OCI-LY7 (cell line): Measurements from ENCODE around the gene C1QTNF9. TPM values are rescaled to one million over a fixed set of nuclear protein-coding genes. Genes with fewer than 3 reads are reported as not detected.
"Not testable (repeated sequence)": the region's sequence is repeated elsewhere in the genome, so short reads cannot be mapped to it uniquely, and the experiment has no call there.

Experiments used
- BruUV-seq: library from RNA; stranded (reverse); fragments of 400-500 nt; replicated peaks from 2 replicates; lab custom pipeline; 2021; lab: Mats Ljungman, UMichigan
- CTCF ChIA-PET: fragments of 300-600 bp; sonication (Branson Sonifier 250); formaldehyde crosslinking; loops from one replicate; lab custom pipeline; 2022; ENCODE audit warnings: antibody characterized with exemption; ENCODE audit not compliant: unreplicated experiment; lab: Charles Lee
- POLR2A ChIA-PET: fragments of 300-600 bp; sonication (Branson Sonifier 250); formaldehyde crosslinking; loops from one replicate; lab custom pipeline; 2022; ENCODE audit warnings: antibody characterized with exemption; lab: Charles Lee
- DNase-seq: peaks from one replicate; pipeline ENCODE4 v3.0.0-alpha.2; 2015; ENCODE audit warnings: low spot score
- H2AFZ ChIP-seq: fragments of 200-600 bp; sonication (generic), shearing (Covaris generic); 2 replicates; pipeline ENCODE4 v1.6.1; 2014; ENCODE audit warnings: mild to moderate bottlenecking, antibody characterized with exemption, low read length, moderate library complexity
- H3K27ac ChIP-seq: fragments of 200-600 bp; sonication (generic); 2 replicates; pipeline ENCODE4 v1.5.1; 2014; ENCODE audit warnings: mixed run types, low read depth, mild to moderate bottlenecking, moderate library complexity, low read length, inconsistent platforms; ENCODE audit not compliant: poor library complexity, severe bottlenecking
- H3K36me3 ChIP-seq: fragments of 200-600 bp; sonication (generic); 2 replicates; pipeline ENCODE4 v1.6.1; 2014; ENCODE audit warnings: mild to moderate bottlenecking, antibody characterized with exemption, low read length, moderate library complexity, mixed read lengths; ENCODE audit not compliant: insufficient read depth
- H3K4me1 ChIP-seq: fragments of 200-600 bp; sonication (generic); 2 replicates; pipeline ENCODE4 v1.5.1; 2014; ENCODE audit warnings: mild to moderate bottlenecking, low read length; ENCODE audit not compliant: insufficient read depth, poor library complexity, severe bottlenecking
- H3K4me2 ChIP-seq: fragments of 200-600 bp; sonication (generic); 2 replicates; pipeline ENCODE4 v1.6.1; 2014; ENCODE audit warnings: mild to moderate bottlenecking, low read length
- H3K4me3 ChIP-seq: fragments of 200-600 bp; sonication (generic); 2 replicates; pipeline ENCODE4 v1.5.1; 2014; ENCODE audit warnings: mild to moderate bottlenecking, low read depth, low read length; ENCODE audit not compliant: poor library complexity, severe bottlenecking
- H3K79me2 ChIP-seq: fragments of 200-600 bp; sonication (generic); 2 replicates; pipeline ENCODE4 v1.6.1; 2016; ENCODE audit warnings: low read depth, mild to moderate bottlenecking, low read length, moderate library complexity, mixed read lengths; ENCODE audit not compliant: insufficient read depth
- H3K9me2 ChIP-seq: fragments of 200-600 bp; sonication (generic); 2 replicates; pipeline ENCODE4 v1.6.1; 2016; ENCODE audit warnings: mild to moderate bottlenecking, low read length, mixed read lengths; ENCODE audit not compliant: insufficient read depth
- H3K9me3 ChIP-seq: fragments of 200-600 bp; sonication (generic); 2 replicates; pipeline ENCODE4 v1.6.1; 2014; ENCODE audit warnings: mild to moderate bottlenecking, mixed run types, low read length, mixed read lengths
- H4K20me1 ChIP-seq: fragments of 200-600 bp; sonication (generic); 2 replicates; pipeline ENCODE4 v1.6.1; 2014; ENCODE audit warnings: mild to moderate bottlenecking, antibody characterized with exemption, low read length, moderate library complexity, mixed read lengths; ENCODE audit not compliant: insufficient read depth
- EZH2phosphoT487 ChIP-seq: fragments of 200-600 bp; sonication (generic); IDR thresholded peaks from 2 replicates; pipeline ENCODE4 v1.6.1; 2018; ENCODE audit warnings: low read depth, borderline replicate concordance, mild to moderate bottlenecking, mixed run types, antibody characterized with exemption, low read length, moderate library complexity, mixed read lengths
- intact Hi-C: fragments of 100-400 bp; cut with micrococcal nuclease; formaldehyde crosslinking; loops from one replicate; pipeline ENCODE4 v1.10.0; 2022; ENCODE audit not compliant: unreplicated experiment
- total RNA-seq, 2 experiments: library from RNA; depleted of rRNA in 1 of 2; stranded (reverse); fragments of >200 nt in 1 of 2; shearing (Covaris generic) in 1 of 2; gene quantifications; 2 replicates each; pipeline ENCODE4 v1.2.3, GENCODE V29; 2014 to 2022
- TF ChIP-seq, protein P1 (sequence below): fragments of 200-600 bp; sonication (generic); conservative IDR thresholded peaks from 2 replicates; pipeline ENCODE4 v1.5.1; 2014; ENCODE audit warnings: mild to moderate bottlenecking, antibody characterized with exemption, low read length, moderate library complexity, mixed read lengths

The C1QTNF9 gene
- total RNA-seq, 2 experiments from 2014 or later = not detected

DNA sequence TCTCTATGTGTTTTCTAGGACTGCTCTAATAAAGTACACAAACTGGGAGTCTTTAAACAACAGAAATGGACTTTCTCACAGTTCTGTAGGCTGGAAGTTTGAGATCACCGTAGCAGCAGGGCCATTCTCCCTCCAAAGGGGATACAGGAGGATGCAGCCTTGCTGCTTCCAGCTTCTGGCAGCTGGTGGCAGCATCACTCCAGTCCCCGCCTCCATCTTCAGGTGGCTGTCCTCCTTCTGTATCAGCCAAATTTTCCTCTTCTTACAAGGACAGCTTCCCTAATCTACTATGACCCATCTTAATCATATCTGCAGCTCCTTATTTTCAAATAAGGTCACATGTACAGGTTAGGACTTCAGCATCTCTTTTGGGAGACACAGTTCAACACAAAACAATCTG, 13.1 kb downstream of the C1QTNF9 start:
- H3K4me3 ChIP-seq, BruUV-seq, CTCF ChIA-PET, H3K4me1 ChIP-seq, H3K27ac ChIP-seq, H3K9me2 ChIP-seq, intact Hi-C loops, H3K4me2 ChIP-seq, H2AFZ ChIP-seq, H3K36me3 ChIP-seq, H4K20me1 ChIP-seq, H3K79me2 ChIP-seq, DNase-seq, H3K9me3 ChIP-seq: not testable (repeated sequence)
- POLR2A ChIA-PET = interaction anchor here (0.7 kb wide), 1 partner anchor 54 kb away, joined by 3 read pairs; no protein-coding TSS in a partner anchor
- TF ChIP-seq, protein P1, sequence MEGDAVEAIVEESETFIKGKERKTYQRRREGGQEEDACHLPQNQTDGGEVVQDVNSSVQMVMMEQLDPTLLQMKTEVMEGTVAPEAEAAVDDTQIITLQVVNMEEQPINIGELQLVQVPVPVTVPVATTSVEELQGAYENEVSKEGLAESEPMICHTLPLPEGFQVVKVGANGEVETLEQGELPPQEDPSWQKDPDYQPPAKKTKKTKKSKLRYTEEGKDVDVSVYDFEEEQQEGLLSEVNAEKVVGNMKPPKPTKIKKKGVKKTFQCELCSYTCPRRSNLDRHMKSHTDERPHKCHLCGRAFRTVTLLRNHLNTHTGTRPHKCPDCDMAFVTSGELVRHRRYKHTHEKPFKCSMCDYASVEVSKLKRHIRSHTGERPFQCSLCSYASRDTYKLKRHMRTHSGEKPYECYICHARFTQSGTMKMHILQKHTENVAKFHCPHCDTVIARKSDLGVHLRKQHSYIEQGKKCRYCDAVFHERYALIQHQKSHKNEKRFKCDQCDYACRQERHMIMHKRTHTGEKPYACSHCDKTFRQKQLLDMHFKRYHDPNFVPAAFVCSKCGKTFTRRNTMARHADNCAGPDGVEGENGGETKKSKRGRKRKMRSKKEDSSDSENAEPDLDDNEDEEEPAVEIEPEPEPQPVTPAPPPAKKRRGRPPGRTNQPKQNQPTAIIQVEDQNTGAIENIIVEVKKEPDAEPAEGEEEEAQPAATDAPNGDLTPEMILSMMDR = peak; percentile 38; the same call in 1 of the 2 replicates

DNA sequence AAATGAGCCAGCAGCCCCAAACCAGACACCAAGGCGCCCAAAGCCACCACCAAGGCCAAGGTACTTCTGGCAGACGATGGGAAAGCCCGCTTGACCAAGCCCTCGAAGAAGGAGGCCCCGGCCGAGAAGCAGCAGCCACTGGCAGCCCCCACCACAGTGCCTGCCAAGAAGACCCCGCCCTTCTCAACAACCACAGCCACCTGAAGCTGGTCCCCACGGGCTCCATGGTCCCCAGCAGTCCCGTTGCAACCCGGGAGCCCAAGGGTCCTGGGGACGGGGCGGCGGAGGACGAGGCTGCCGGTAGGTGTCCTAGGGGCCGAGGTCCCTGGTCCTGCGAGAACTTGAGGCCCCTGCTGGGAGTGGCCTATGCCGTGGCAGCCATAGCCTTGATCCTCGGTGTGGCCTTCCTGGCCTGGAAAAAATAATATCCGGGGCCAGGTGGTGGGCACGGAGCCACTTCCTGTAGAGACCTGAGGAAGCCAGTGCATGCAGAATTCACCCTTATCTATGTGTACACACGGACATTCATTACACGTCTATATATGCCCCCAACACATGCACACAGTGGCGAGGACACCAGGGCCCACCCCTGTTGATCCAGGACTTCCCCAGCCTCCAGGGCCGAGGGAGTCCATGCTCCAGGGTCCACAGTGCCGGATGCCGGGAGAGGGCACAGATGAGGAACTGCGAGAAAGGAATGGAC, 13.8 kb downstream of the C1QTNF9 start:
- Histone ChIP-seq H3K36me3 (no peaks in the 10 kb centered on the region), H3K4me3 (no peak overlapping the region), H4K20me1 (no peaks in the 10 kb centered on the region), H3K4me1 (no peaks in the 10 kb centered on the region), H2AFZ (no peak overlapping the region), H3K27ac (no peak overlapping the region), H3K79me2 (no peaks in the 10 kb centered on the region), H3K9me3 (no peaks in the 10 kb centered on the region), H3K9me2 (no peaks in the 10 kb centered on the region), H3K4me2 (no peak overlapping the region)
- intact Hi-C loops = no loop called here
- no peak for DNase-seq
- CTCF ChIA-PET = no interaction called here
- TF ChIP-seq, protein P1 = no peak
- no peak for TF ChIP-seq EZH2phosphoT487
- no TSS peak for BruUV-seq
- POLR2A ChIA-PET = no interaction called here

DNA sequence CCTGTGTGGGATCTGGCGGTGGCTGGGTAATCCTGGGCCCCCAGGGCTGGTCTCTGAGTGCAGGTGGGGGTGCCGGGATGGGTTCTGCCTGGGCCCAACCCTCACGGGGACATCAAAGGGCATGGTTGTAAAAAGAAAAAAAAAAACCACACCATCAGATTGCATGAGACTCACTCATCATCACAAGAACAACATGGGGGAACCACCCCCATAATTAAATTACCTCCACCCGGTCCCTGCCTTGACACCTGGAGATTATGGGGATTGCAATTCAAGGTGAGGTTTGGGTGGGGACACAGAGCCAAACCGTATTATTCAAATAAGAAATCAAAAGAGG, 14.3 kb downstream of the C1QTNF9 start:
- no peaks in the 10 kb centered on the region for H3K36me3 ChIP-seq
- no peak for DNase-seq
- no peaks in the 10 kb centered on the region for H3K9me3 ChIP-seq
- no peaks in the 10 kb centered on the region for H3K79me2 ChIP-seq
- no peak overlapping the region for H3K4me3 ChIP-seq
- no peaks in the 10 kb centered on the region for H4K20me1 ChIP-seq
- H2AFZ ChIP-seq = no peak overlapping the region
- no peaks in the 10 kb centered on the region for H3K9me2 ChIP-seq
- no TSS peak for BruUV-seq
- no peaks in the 10 kb centered on the region for H3K4me1 ChIP-seq
- TF ChIP-seq EZH2phosphoT487 = no peak
- TF ChIP-seq, protein P1 = no peak
- no peak overlapping the region for H3K27ac ChIP-seq
- POLR2A ChIA-PET = no interaction called here
- CTCF ChIA-PET = no interaction called here
- intact Hi-C loops = no loop called here
- no peak overlapping the region for H3K4me2 ChIP-seq

DNA sequence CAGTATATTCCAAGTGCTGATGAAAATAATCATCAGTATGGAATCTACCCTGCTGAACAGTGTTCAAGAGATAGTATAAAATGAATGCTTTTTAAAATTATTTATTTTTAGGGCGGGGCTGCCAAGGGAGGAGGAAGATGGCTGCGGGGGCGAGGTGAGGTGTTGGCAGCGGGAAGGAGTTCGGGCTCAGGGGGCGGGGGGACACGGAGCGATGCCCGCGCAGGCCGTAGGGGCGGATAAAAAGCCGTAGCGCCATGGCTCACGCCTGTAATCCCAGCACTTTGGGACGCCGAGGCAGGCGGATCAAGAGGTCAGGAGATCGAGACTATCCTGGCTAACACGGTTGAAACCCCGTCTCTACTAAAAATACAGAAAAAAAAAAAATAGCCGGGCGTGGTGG, 18.2 kb downstream of the C1QTNF9 start:
- BruUV-seq, H3K79me2 ChIP-seq, H3K4me3 ChIP-seq, CTCF ChIA-PET, H3K27ac ChIP-seq, H3K4me1 ChIP-seq, H2AFZ ChIP-seq, H4K20me1 ChIP-seq, H3K9me2 ChIP-seq, H3K9me3 ChIP-seq, H3K4me2 ChIP-seq, H3K36me3 ChIP-seq, DNase-seq, intact Hi-C loops: not testable (repeated sequence)
- POLR2A ChIA-PET = interaction anchor here (0.7 kb wide), 1 partner anchor 1859 kb away, joined by 3 read pairs; no protein-coding TSS in a partner anchor
